CD4-positive, CD25-positive, alpha-beta regulatory T cell (primary cell): ENCODE measurements around the gene RBM4B. TPM values are rescaled to one million over a fixed set of nuclear protein-coding genes. Genes with fewer than 3 reads are reported as not detected.

Source experiments
- ATAC-seq, 2 donors: fragments of 150-1000 bp; cut with Tn5 transposase; one replicate each; pipeline ENCODE4 v1.10.0; 2021; ENCODE audit warnings: low read depth in 2 of 2, moderate number of reproducible peaks in 2 of 2, moderate library complexity in 1 of 2
- DNase-seq, 3 donors: peaks; one replicate each; pipeline versions ENCODE4 v3.0.0 to v3.0.0-alpha.2; 2012 to 2022; ENCODE audit warnings: mixed read lengths in 1 of 3
- H3K27ac ChIP-seq: one replicate; pipeline ENCODE4 v1.7.0; 2013; ENCODE audit warnings: mild to moderate bottlenecking, low read length; ENCODE audit not compliant: insufficient read depth, poor library complexity, severe bottlenecking
- H3K27me3 ChIP-seq: one replicate; pipeline ENCODE4 v1.7.0; 2013; ENCODE audit warnings: low read length; ENCODE audit not compliant: control insufficient read depth, insufficient read depth
- H3K36me3 ChIP-seq: one replicate; pipeline ENCODE4 v1.7.0; 2013; ENCODE audit warnings: mild to moderate bottlenecking, low read length, moderate library complexity; ENCODE audit not compliant: control insufficient read depth, insufficient read depth
- H3K4me1 ChIP-seq: 2 replicates; pipeline ENCODE4 v1.7.0; 2013; ENCODE audit warnings: mild to moderate bottlenecking, low read length; ENCODE audit not compliant: insufficient read depth, control insufficient read depth, poor library complexity, severe bottlenecking
- H3K4me3 ChIP-seq: one replicate; pipeline ENCODE4 v1.7.0; 2013; ENCODE audit warnings: low read depth, mild to moderate bottlenecking, low read length, moderate library complexity
- H3K9me3 ChIP-seq, 2 experiments: 1 replicate in 1 of 2; 2 replicates in 1 of 2; pipeline ENCODE4 v1.7.0; 2013; ENCODE audit warnings: low read length in 2 of 2, mild to moderate bottlenecking in 1 of 2, moderate library complexity in 1 of 2; ENCODE audit not compliant: control insufficient read depth in 2 of 2
- H3K27ac Mint-ChIP-seq, 3 donors: one replicate each; pipeline ENCODE4 v1.8.0; 2020 to 2022; ENCODE audit warnings: mild to moderate bottlenecking in 3 of 3, mixed read lengths in 3 of 3, moderate library complexity in 2 of 3
- H3K27me3 Mint-ChIP-seq: one replicate; pipeline ENCODE4 v1.8.0; 2022; ENCODE audit warnings: mild to moderate bottlenecking, mixed read lengths
- H3K36me3 Mint-ChIP-seq: one replicate; pipeline ENCODE4 v1.8.0; 2020; ENCODE audit warnings: mixed read lengths
- H3K4me1 Mint-ChIP-seq, 4 donors: one replicate each; pipeline ENCODE4 v1.8.0; 2020 to 2022; ENCODE audit warnings: mixed read lengths in 4 of 4, mild to moderate bottlenecking in 1 of 4
- H3K4me3 Mint-ChIP-seq, 4 donors: one replicate each; pipeline ENCODE4 v1.8.0; 2020 to 2022; ENCODE audit warnings: mild to moderate bottlenecking in 4 of 4, mixed read lengths in 4 of 4, moderate library complexity in 3 of 4
- H3K9me3 Mint-ChIP-seq, 7 donors: one replicate each; pipeline ENCODE4 v1.8.0; 2020 to 2022; ENCODE audit warnings: mixed read lengths in 7 of 7, mild to moderate bottlenecking in 3 of 7, moderate library complexity in 2 of 7
- polyA plus RNA-seq, 4 donors: library from polyadenylated mRNA; unstranded; fragments of 300-500 nt; fragmentation: Illumina TruSeq; gene quantifications; one replicate each; pipeline ENCODE4 v1.2.3, GENCODE V29; 2021
- total RNA-seq: library from RNA; stranded (reverse); gene quantifications from one replicate; pipeline ENCODE4 v1.2.3, GENCODE V29; 2022

The RBM4B gene
- total and polyA plus RNA-seq, 5 donors from 2014 or later: 10.0 to 17.6 (median 14.3) TPM

DNA sequence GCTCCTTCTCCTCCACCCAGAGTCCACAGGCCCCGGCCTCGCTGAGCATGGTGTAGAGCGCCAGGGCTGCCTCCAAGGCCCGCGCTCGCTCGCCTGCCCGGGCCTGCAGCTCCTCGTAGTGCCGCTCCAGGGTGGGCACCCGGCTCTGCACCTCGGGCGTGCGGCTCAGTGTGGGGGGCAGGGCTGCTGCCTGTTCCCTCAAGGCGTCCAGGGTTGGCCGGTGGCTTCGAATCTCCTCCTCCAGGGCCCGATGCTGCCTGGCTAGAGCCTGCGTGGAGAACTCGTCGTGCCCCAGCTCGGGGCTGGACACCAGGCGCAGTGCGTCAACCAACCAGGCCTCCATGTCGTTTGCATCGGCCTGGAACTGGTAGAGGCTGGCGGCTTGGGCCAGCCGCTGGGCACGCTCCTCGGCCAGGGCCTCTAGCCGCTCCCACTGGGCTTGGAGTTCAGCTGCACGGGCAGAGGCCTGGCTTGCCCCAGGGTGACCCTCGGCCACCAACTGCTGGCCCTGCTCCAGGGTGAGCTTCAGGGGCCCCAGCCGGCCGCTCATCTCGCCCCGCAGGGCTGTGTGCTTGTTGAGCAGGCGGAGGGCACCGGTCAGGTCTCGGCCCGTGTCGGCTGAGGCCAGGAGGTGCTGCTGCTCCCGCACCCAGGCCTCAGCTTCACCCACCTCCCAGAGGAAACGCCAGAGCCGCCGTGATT, 27.1 kb upstream of the RBM4B start:
- no peak overlapping the region for H3K4me3 ChIP-seq
- ATAC-seq (no peak), DNase-seq (no peak)
- Mint-ChIP-seq H3K27ac (no peak overlapping the region), H3K9me3 (peaks cover 0 to 1% (median 0%) of the 10 kb centered on the region in 7 donors), H3K27me3 (no peaks in the 10 kb centered on the region), H3K4me1 (peaks cover 0 to 2% (median 0%) of the 10 kb centered on the region in 4 donors), H3K36me3 (no peaks in the 10 kb centered on the region), H3K4me3 (no peak overlapping the region)
- no peaks in the 10 kb centered on the region for H3K4me1 ChIP-seq
- H3K9me3 ChIP-seq: no peaks in the 10 kb centered on the region
- no peaks in the 10 kb centered on the region for H3K27me3 ChIP-seq
- H3K36me3 ChIP-seq: no peaks in the 10 kb centered on the region
- H3K27ac ChIP-seq: no peak overlapping the region

GRCh38 chr11:66701432-66702240, 23.9 kb upstream of the RBM4B start:
- H3K4me3 ChIP-seq: no peak overlapping the region
- no peaks in the 10 kb centered on the region for H3K9me3 ChIP-seq
- DNase-seq: peak in 1 of 3 donors; percentile 13
- no peak for ATAC-seq
- no peaks in the 10 kb centered on the region for H3K4me1 ChIP-seq
- Mint-ChIP-seq H3K9me3 (peaks cover 0 to 2% (median 0%) of the 10 kb centered on the region in 7 donors), H3K27me3 (no peaks in the 10 kb centered on the region), H3K27ac (no peak overlapping the region), H3K4me3 (no peak overlapping the region), H3K4me1 (peaks cover 0 to 2% (median 0%) of the 10 kb centered on the region in 4 donors), H3K36me3 (no peaks in the 10 kb centered on the region)
- H3K27me3 ChIP-seq: no peaks in the 10 kb centered on the region
- no peak overlapping the region for H3K27ac ChIP-seq
- H3K36me3 ChIP-seq: no peaks in the 10 kb centered on the region

GRCh38 chr11:66700742-66701141, 23.1 kb upstream of the RBM4B start:
- no peak overlapping the region for H3K4me3 ChIP-seq
- no peak for ATAC-seq
- Mint-ChIP-seq H3K9me3 (peaks cover 0 to 2% (median 0%) of the 10 kb centered on the region in 7 donors), H3K4me1 (peaks cover 0 to 2% (median 0%) of the 10 kb centered on the region in 4 donors), H3K27me3 (no peaks in the 10 kb centered on the region), H3K4me3 (no peak overlapping the region), H3K27ac (no peak overlapping the region), H3K36me3 (no peaks in the 10 kb centered on the region)
- no peaks in the 10 kb centered on the region for H3K36me3 ChIP-seq
- no peaks in the 10 kb centered on the region for H3K4me1 ChIP-seq
- no peaks in the 10 kb centered on the region for H3K27me3 ChIP-seq
- no peak for DNase-seq
- no peak overlapping the region for H3K27ac ChIP-seq
- no peaks in the 10 kb centered on the region for H3K9me3 ChIP-seq

GRCh38 chr11:66700337-66700736, 22.6 kb upstream of the RBM4B start:
- Histone ChIP-seq H3K27ac (no peak overlapping the region), H3K9me3 (no peaks in the 10 kb centered on the region), H3K4me1 (no peaks in the 10 kb centered on the region), H3K4me3 (no peak overlapping the region), H3K27me3 (no peaks in the 10 kb centered on the region), H3K36me3 (no peaks in the 10 kb centered on the region)
- H3K4me3 Mint-ChIP-seq: no peak overlapping the region
- no peaks in the 10 kb centered on the region for H3K36me3 Mint-ChIP-seq
- no peaks in the 10 kb centered on the region for H3K27me3 Mint-ChIP-seq
- peaks cover 0 to 2% (median 0%) of the 10 kb centered on the region in 4 donors for H3K4me1 Mint-ChIP-seq
- no peak for ATAC-seq
- H3K9me3 Mint-ChIP-seq: peaks cover 0 to 2% (median 0%) of the 10 kb centered on the region in 7 donors
- DNase-seq: no peak
- H3K27ac Mint-ChIP-seq: no peak overlapping the region

DNA sequence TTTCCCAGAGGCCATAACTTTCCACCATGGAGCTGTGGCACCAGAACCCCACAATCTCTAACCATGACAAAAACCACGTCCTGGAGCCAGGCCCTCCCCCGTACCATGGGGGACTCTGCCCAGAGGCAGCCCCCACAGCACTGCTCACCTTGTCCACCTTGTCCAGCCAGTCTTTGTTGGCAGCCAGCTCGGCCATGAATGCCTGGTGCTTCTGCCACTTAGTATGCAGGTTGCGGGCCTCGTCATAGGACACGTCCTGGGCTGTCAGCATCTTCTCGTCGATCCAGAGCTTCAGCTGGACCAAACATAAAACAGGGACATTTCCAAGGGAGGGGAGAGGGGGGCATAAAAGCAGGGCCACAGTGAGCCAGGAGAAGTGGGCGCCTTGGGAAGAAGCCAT, 20.8 kb upstream of the RBM4B start:
- H3K27ac ChIP-seq: no peak overlapping the region
- Mint-ChIP-seq H3K27me3 (peaks cover 4% of the 10 kb centered on the region), H3K9me3 (peaks cover 0 to 2% (median 0%) of the 10 kb centered on the region in 7 donors), H3K4me1 (peaks cover 0 to 5% (median 1%) of the 10 kb centered on the region in 4 donors), H3K4me3 (no peak overlapping the region), H3K36me3 (no peaks in the 10 kb centered on the region), H3K27ac (no peak overlapping the region)
- no peaks in the 10 kb centered on the region for H3K9me3 ChIP-seq
- H3K4me3 ChIP-seq: no peak overlapping the region
- no peaks in the 10 kb centered on the region for H3K4me1 ChIP-seq
- no peaks in the 10 kb centered on the region for H3K27me3 ChIP-seq
- H3K36me3 ChIP-seq: no peaks in the 10 kb centered on the region
- ATAC-seq (no peak), DNase-seq (no peak)

GRCh38 chr11:66697988-66698387, 20.3 kb upstream of the RBM4B start:
- no peaks in the 10 kb centered on the region for H3K36me3 Mint-ChIP-seq
- no peak overlapping the region for H3K27ac Mint-ChIP-seq
- H3K9me3 Mint-ChIP-seq: peaks cover 0 to 2% (median 0%) of the 10 kb centered on the region in 7 donors
- no peak for DNase-seq
- peaks cover 0 to 5% (median 1%) of the 10 kb centered on the region in 4 donors for H3K4me1 Mint-ChIP-seq
- H3K9me3 ChIP-seq: no peaks in the 10 kb centered on the region
- peaks cover 4% of the 10 kb centered on the region for H3K27me3 Mint-ChIP-seq
- no peaks in the 10 kb centered on the region for H3K27me3 ChIP-seq
- no peak for ATAC-seq
- H3K36me3 ChIP-seq: no peaks in the 10 kb centered on the region
- H3K4me3 Mint-ChIP-seq: no peak overlapping the region
- H3K4me3 ChIP-seq: no peak overlapping the region
- no peak overlapping the region for H3K27ac ChIP-seq
- H3K4me1 ChIP-seq: no peaks in the 10 kb centered on the region

DNA sequence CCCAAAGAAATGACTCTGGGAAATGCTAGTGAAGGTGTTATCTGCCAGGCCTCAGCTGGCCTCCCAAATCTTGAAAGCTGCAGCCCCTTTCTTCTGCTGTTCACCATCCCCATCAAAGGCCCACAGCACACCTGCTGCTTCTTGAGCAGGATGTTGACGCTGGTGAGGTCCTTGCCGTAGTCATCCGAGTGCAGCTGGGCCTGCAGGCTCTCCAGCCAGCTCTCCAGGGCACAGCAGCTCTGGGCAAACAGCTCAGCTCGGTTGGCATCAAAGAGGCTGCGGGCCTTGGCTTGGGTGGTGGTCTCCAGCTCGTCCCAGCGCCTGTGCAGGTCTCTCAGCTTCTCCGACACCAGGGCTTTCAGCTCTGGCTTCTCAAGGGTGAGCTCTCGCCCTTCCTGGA, 18.5 kb upstream of the RBM4B start:
- no peaks in the 10 kb centered on the region for H3K27me3 ChIP-seq
- no peaks in the 10 kb centered on the region for H3K9me3 ChIP-seq
- DNase-seq (no peak), ATAC-seq (no peak)
- Mint-ChIP-seq H3K4me1 (peaks cover 0 to 5% (median 1%) of the 10 kb centered on the region in 4 donors), H3K27ac (no peak overlapping the region), H3K27me3 (peaks cover 4% of the 10 kb centered on the region), H3K9me3 (peaks cover 0 to 2% (median 0%) of the 10 kb centered on the region in 7 donors), H3K4me3 (no peak overlapping the region), H3K36me3 (no peaks in the 10 kb centered on the region)
- no peak overlapping the region for H3K4me3 ChIP-seq
- no peaks in the 10 kb centered on the region for H3K4me1 ChIP-seq
- H3K36me3 ChIP-seq: no peaks in the 10 kb centered on the region
- no peak overlapping the region for H3K27ac ChIP-seq
